Suprapubic skin (tissue), 4 donors: Measurements from ENCODE around the gene OR2F2. TPM values are rescaled to one million over a fixed set of nuclear protein-coding genes. Genes with fewer than 3 reads are reported as not detected.

Experiments
- DNase-seq, 2 donors: peaks; one replicate each; pipeline ENCODE4 v3.0.0-alpha.2; 2019; ENCODE audit warnings: low spot score in 2 of 2
- H3K27ac ChIP-seq: fragments of 200-600 bp; sonication (generic); one replicate; pipeline ENCODE4 v1.5.1; 2019
- H3K27me3 ChIP-seq: fragments of 200-600 bp; sonication (generic); one replicate; pipeline ENCODE4 v1.5.1; 2019
- H3K36me3 ChIP-seq: fragments of 200-600 bp; sonication (generic); one replicate; pipeline ENCODE4 v1.5.1; 2019
- H3K4me1 ChIP-seq: fragments of 200-600 bp; sonication (generic); one replicate; pipeline ENCODE4 v1.5.1; 2019
- H3K4me3 ChIP-seq: fragments of 200-600 bp; sonication (generic); one replicate; pipeline ENCODE4 v1.5.1; 2019; ENCODE audit warnings: mild to moderate bottlenecking
- H3K9me3 ChIP-seq: fragments of 200-600 bp; sonication (generic); one replicate; pipeline ENCODE4 v1.5.1; 2019
- CTCF ChIP-seq, 2 donors: fragments of 200-600 bp in 1 of 2; fragments of 450-650 bp in 1 of 2; sonication (generic) in 1 of 2; IDR thresholded peaks; one replicate each; pipeline ENCODE4 v1.5.1; 2016 to 2019; ENCODE audit warnings: antibody characterized with exemption in 2 of 2, mild to moderate bottlenecking in 1 of 2, moderate library complexity in 1 of 2
- EP300 ChIP-seq: sonication (generic); formaldehyde crosslinking; IDR thresholded peaks from one replicate; pipeline ENCODE4 v1.6.1; 2017; ENCODE audit warnings: antibody characterized with exemption
- POLR2A ChIP-seq, 2 donors: fragments of 450-650 bp; IDR thresholded peaks; one replicate each; pipeline ENCODE4 v1.6.1; 2017; ENCODE audit warnings: antibody characterized with exemption in 2 of 2, mild to moderate bottlenecking in 2 of 2, moderate library complexity in 2 of 2
- POLR2AphosphoS5 ChIP-seq, 3 donors: sonication (generic); formaldehyde crosslinking; IDR thresholded peaks; one replicate each; pipeline ENCODE4 v1.6.1; 2017; ENCODE audit warnings: antibody characterized with exemption in 3 of 3
- WGBS: methylation state at CpG from one replicate; pipeline ENCODE4 v1.1.5; 2018; 5-methylcytosine and 5-hydroxymethylcytosine counted together
- total RNA-seq, 4 donors: library from RNA; depleted of rRNA; stranded (reverse); fragments of >200 nt; gene quantifications; one replicate each; pipeline ENCODE4 v1.1.0, GENCODE V29; 2016

The OR2F2 gene, protein sequence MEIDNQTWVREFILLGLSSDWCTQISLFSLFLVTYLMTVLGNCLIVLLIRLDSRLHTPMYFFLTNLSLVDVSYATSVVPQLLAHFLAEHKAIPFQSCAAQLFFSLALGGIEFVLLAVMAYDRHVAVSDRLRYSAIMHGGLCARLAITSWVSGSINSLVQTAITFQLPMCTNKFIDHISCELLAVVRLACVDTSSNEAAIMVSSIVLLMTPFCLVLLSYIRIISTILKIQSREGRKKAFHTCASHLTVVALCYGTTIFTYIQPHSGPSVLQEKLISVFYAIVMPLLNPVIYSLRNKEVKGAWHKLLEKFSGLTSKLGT
- total RNA-seq: not detected

GRCh38 chr7:143934526-143935325, at the start of gene OR2F2:
OR2F2 (plus strand) TSS chr7:143935233; CDS start chr7:143935233, 0 bp downstream.
- no peak within 1 kb of the TSS for H3K4me3 ChIP-seq
- H3K36me3 ChIP-seq: no peaks in the 10 kb centered on the region
- no peaks in the 10 kb centered on the region for H3K4me1 ChIP-seq
- H3K27me3 ChIP-seq: no peaks in the 10 kb centered on the region
- TF ChIP-seq CTCF (IDR thresholded peaks at IDR 0.05): no peak
- TF ChIP-seq POLR2AphosphoS5 (IDR thresholded peaks at IDR 0.05): no peak
- TF ChIP-seq POLR2A (IDR thresholded peaks at IDR 0.05): no peak
- no peak for TF ChIP-seq EP300
- DNase-seq: no peak
- WGBS: 61% methylated on average over 3 of the region's 3 CpGs
- no peaks in the 10 kb centered on the region for H3K9me3 ChIP-seq
- no peak within 1 kb of the TSS for H3K27ac ChIP-seq

- Histone ChIP-seq H3K36me3 (peaks cover 3% of the 10 kb centered on the region), H3K27me3 (no peaks in the 10 kb centered on the region), H3K27ac (no peak overlapping the region), H3K4me1 (peaks cover 27% of the 10 kb centered on the region), H3K9me3 (no peaks in the 10 kb centered on the region), H3K4me3 (no peak overlapping the region)
- DNase-seq: no peak
- WGBS: 61% methylated on average over 3 of the region's 3 CpGs
- TF ChIP-seq EP300 (no peak), CTCF (IDR thresholded peaks at IDR 0.05) (no peak), POLR2A (IDR thresholded peaks at IDR 0.05) (no peak), POLR2AphosphoS5 (IDR thresholded peaks at IDR 0.05) (no peak)
These were observed 49.1 kb upstream of the OR2F2 start for GRCh38 chr7:143885951-143886350.

DNA sequence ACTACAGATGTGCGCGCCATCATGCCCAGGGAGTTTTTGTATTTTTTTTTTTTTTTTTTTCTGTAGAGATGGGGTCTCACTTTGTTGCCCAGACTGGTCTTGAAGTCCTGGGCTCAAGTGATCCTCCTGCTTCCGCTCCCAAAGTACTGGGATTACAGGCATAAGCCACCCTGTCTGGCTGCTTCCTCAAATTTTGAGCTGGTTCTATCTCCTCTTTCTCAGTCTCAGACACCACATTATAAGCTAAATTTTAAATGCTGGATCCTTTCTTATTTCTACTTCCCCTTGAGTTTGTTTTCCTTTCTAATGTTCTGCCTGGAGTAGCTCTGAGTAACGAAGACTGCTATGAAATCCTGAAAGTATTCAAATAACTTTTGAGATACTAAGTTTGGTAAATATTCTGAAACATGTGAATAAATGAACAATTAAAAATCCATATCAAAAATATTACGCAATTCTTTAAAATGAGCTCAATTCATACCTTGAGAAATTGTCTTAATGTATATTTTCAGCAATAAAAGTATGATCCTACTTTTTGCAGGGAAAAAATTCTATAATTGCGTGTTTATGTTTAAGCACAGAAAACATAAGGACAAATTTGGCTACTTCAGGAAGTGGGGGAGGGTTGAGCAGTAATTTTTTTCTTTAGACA, 48.1 kb upstream of the OR2F2 start:
- peaks cover 21% of the 10 kb centered on the region for H3K4me1 ChIP-seq
- no peak overlapping the region for H3K27ac ChIP-seq
- no peak overlapping the region for H3K4me3 ChIP-seq
- H3K9me3 ChIP-seq: no peaks in the 10 kb centered on the region
- no peak for DNase-seq
- WGBS: 93% methylated on average over 6 of the region's 6 CpGs
- H3K36me3 ChIP-seq: peaks cover 3% of the 10 kb centered on the region
- TF ChIP-seq EP300: no peak
- TF ChIP-seq POLR2A (IDR thresholded peaks at IDR 0.05): no peak
- TF ChIP-seq CTCF (IDR thresholded peaks at IDR 0.05): no peak
- no peak for TF ChIP-seq POLR2AphosphoS5 (IDR thresholded peaks at IDR 0.05)
- H3K27me3 ChIP-seq: no peaks in the 10 kb centered on the region

DNA sequence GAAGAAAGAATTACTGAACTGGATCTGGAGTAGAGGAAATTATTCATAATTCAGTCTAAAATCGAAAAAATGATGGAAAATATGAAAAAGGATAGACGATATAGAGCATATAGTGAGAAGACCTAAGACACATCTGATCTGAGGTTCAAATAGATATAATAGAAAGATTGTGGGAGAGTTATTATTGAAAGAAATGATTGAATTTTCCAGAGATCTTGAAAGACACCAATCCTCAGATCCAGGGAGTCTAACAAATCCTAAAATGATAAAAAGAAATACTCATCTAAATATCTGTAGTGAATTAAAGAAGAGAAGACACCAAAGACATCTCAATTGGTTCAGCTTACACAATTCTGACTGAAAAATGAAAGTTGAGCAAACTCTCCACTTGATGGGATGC, 46.0 kb upstream of the OR2F2 start:
- Histone ChIP-seq H3K36me3 (peaks cover 3% of the 10 kb centered on the region), H3K27me3 (no peaks in the 10 kb centered on the region), H3K27ac (no peak overlapping the region), H3K9me3 (no peaks in the 10 kb centered on the region), H3K4me1 (peaks cover 12% of the 10 kb centered on the region), H3K4me3 (no peak overlapping the region)
- TF ChIP-seq CTCF (IDR thresholded peaks at IDR 0.05) (no peak), POLR2AphosphoS5 (IDR thresholded peaks at IDR 0.05) (no peak), POLR2A (IDR thresholded peaks at IDR 0.05) (no peak), EP300 (no peak)
- no peak for DNase-seq
- 95% methylated on average over 2 of the region's 2 CpGs for WGBS

DNA sequence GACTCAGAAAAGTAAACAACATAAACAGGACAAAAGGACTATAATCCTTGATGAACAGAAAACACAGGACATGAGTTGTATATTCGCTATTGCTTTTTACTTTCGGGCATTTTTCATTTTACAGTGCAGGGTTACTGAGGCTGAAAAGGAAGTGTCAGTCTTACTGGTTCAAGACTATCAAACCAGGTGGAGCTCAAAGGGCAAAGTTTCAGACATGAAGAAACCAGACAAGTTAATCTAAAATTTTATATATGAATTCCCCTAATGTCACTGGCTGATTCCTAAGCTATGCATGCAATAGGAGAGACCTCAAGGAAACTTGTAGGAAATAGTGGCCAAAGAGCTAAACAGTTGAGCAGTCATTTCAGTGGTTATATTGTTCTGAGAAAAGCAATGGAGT, 44.5 kb upstream of the OR2F2 start:
- Histone ChIP-seq H3K4me3 (no peak overlapping the region), H3K9me3 (no peaks in the 10 kb centered on the region), H3K27ac (no peak overlapping the region), H3K4me1 (peaks cover 3% of the 10 kb centered on the region), H3K27me3 (no peaks in the 10 kb centered on the region), H3K36me3 (peaks cover 3% of the 10 kb centered on the region)
- TF ChIP-seq POLR2AphosphoS5 (IDR thresholded peaks at IDR 0.05) (no peak), POLR2A (IDR thresholded peaks at IDR 0.05) (no peak)
- DNase-seq: no peak
- over 99% methylated on average over 2 of the region's 2 CpGs for WGBS
